HCT116 (cell line): ENCODE measurements around the gene IQCF6. TPM values are rescaled to one million over a fixed set of nuclear protein-coding genes. Genes with fewer than 3 reads are reported as not detected.
"Not testable (repeated sequence)": the region's sequence is repeated elsewhere in the genome, so short reads cannot be mapped to it uniquely, and the experiment has no call there.

Experiments used
- ATAC-seq: fragments of 200-7000 bp; cut with Tn5 transposase; 2 replicates; pipeline ENCODE4 v1.9.1; 2020; ENCODE audit warnings: mild to moderate bottlenecking, moderate library complexity
- BruUV-seq: library from RNA; stranded (reverse); fragments of 400-500 nt; replicated peaks from 2 replicates; lab custom pipeline; 2021; lab: Mats Ljungman, UMichigan
- CTCF ChIA-PET: fragments of 300-600 bp; sonication (Branson Sonifier 250); formaldehyde crosslinking; loops from one replicate; lab custom pipeline; 2021; ENCODE audit warnings: antibody characterized with exemption; lab: Charles Lee
- POLR2A ChIA-PET: fragments of 300-600, 350-600 bp; sonication (Branson Sonifier 250); formaldehyde crosslinking; loops from one replicate; lab custom pipeline; 2021; ENCODE audit warnings: antibody characterized with exemption; lab: Charles Lee
- RAD21 ChIA-PET, 2 experiments: fragments of 300-600 bp; sonication (Branson Sonifier 250); formaldehyde crosslinking; loops; one replicate each; lab custom pipeline; 2023; ENCODE audit warnings: low total read pairs in 2 of 2; ENCODE audit not compliant: uncharacterized antibody in 2 of 2, unreplicated experiment in 2 of 2, low non-redundant PET in 1 of 2; lab: Charles Lee
- DNase-seq: peaks from one replicate; pipeline ENCODE4 v3.0.0-alpha.2; 2010; ENCODE audit warnings: low read depth, low spot score
- H2AFZ ChIP-seq: fragments of 200-600 bp; shearing (Covaris generic), sonication (generic); 2 replicates; pipeline ENCODE4 v1.6.1; 2017; ENCODE audit warnings: low read depth, mixed run types, mixed read lengths, antibody characterized with exemption, low read length; ENCODE audit not compliant: poor library complexity, severe bottlenecking
- H3K27ac ChIP-seq: 2 replicates; pipeline ENCODE4 v1.5.1; 2012; ENCODE audit warnings: low read depth, low read length
- H3K27me3 ChIP-seq: fragments of 200-600 bp; sonication (generic); 2 replicates; pipeline ENCODE4 v1.6.1; 2016; ENCODE audit warnings: mixed run types, low read length, mixed read lengths; ENCODE audit not compliant: insufficient read depth
- H3K36me3 ChIP-seq, 2 experiments: fragments of 200-500 bp in 1 of 2; fragments of 200-600 bp in 1 of 2; sonication (Bioruptor generic) in 1 of 2; sonication (generic) in 1 of 2; 2 replicates each; pipeline versions ENCODE4 v1.5.1 to v1.6.1; 2014 to 2016; ENCODE audit warnings: low read length in 2 of 2, inconsistent platforms in 1 of 2, mixed read lengths in 1 of 2, mixed run types in 1 of 2; ENCODE audit not compliant: insufficient read depth in 2 of 2, control insufficient read depth in 1 of 2
- H3K4me1 ChIP-seq, 2 experiments: fragments of 200-600 bp in 1 of 2; sonication (generic) in 1 of 2; 2 replicates each; pipeline versions ENCODE4 v1.5.1 to v1.6.1; 2012 to 2017; ENCODE audit warnings: low read length in 2 of 2, inconsistent platforms in 1 of 2, mild to moderate bottlenecking in 1 of 2, mixed read lengths in 1 of 2, mixed run types in 1 of 2, moderate library complexity in 1 of 2; ENCODE audit not compliant: insufficient read depth in 2 of 2, control insufficient read depth in 1 of 2
- H3K4me2 ChIP-seq: fragments of 200-600 bp; sonication (generic); 2 replicates; pipeline ENCODE4 v1.6.1; 2017; ENCODE audit warnings: mixed run types, low read length, mixed read lengths
- H3K4me3 ChIP-seq, 2 experiments: fragments of 200-600 bp in 1 of 2; sonication (generic) in 1 of 2; replicated peaks in 1 of 2; 2 replicates each; pipeline ENCODE4 v1.5.1; 2011 to 2016; ENCODE audit warnings: low read length in 2 of 2, control low read depth in 1 of 2, low read depth in 1 of 2, mild to moderate bottlenecking in 1 of 2, mixed read lengths in 1 of 2, mixed run types in 1 of 2
- H3K79me2 ChIP-seq: fragments of 200-600 bp; sonication (generic); 2 replicates; pipeline ENCODE4 v1.6.1; 2017; ENCODE audit warnings: mild to moderate bottlenecking, mixed run types, low read length, moderate library complexity, mixed read lengths; ENCODE audit not compliant: insufficient read depth
- H3K9ac ChIP-seq: fragments of 200-600 bp; sonication (generic); 2 replicates; pipeline ENCODE4 v1.6.1; 2016; ENCODE audit warnings: low read length, mixed read lengths
- H3K9me2 ChIP-seq: fragments of 200-600 bp; sonication (generic), shearing (Covaris generic); 2 replicates; pipeline ENCODE4 v1.6.1; 2017; ENCODE audit warnings: mixed run types, mild to moderate bottlenecking, moderate library complexity; ENCODE audit not compliant: insufficient read depth
- H3K9me3 ChIP-seq, 2 experiments: fragments of 200-500 bp in 1 of 2; fragments of 200-600 bp in 1 of 2; sonication (Bioruptor generic) in 1 of 2; sonication (generic) in 1 of 2; 2 replicates each; pipeline ENCODE4 v1.6.1; 2014 to 2017; ENCODE audit warnings: low read length in 2 of 2, mixed read lengths in 2 of 2, inconsistent platforms in 1 of 2, low read depth in 1 of 2, mild to moderate bottlenecking in 1 of 2, mixed run types in 1 of 2, moderate library complexity in 1 of 2; ENCODE audit not compliant: control insufficient read depth in 1 of 2, insufficient read depth in 1 of 2
- H4K20me1 ChIP-seq: fragments of 200-600 bp; sonication (generic), shearing (Covaris generic); 2 replicates; pipeline ENCODE4 v1.6.1; 2017; ENCODE audit warnings: mixed run types, mild to moderate bottlenecking, moderate library complexity; ENCODE audit not compliant: insufficient read depth
- ATF3 ChIP-seq: IDR thresholded peaks from 2 replicates; pipeline ENCODE4 v1.6.1; 2012
- ELF1 ChIP-seq: IDR thresholded peaks from 2 replicates; pipeline ENCODE4 v1.6.1; 2012; ENCODE audit warnings: low read depth, borderline replicate concordance
- EZH2 ChIP-seq: fragments of 200-600 bp; sonication (generic); IDR thresholded peaks from 2 replicates; pipeline ENCODE4 v1.6.1; 2017; ENCODE audit warnings: antibody characterized with exemption, mixed run types
- EZH2phosphoT487 ChIP-seq: fragments of 200-600 bp; IDR thresholded peaks from 2 replicates; pipeline ENCODE4 v1.6.1; 2018; ENCODE audit warnings: antibody characterized with exemption, borderline replicate concordance
- POLR2AphosphoS5 ChIP-seq: IDR thresholded peaks from 2 replicates; pipeline ENCODE4 v1.6.1; 2011; ENCODE audit warnings: mild to moderate bottlenecking, low read depth, low read length, moderate library complexity
- RAD21 ChIP-seq: IDR thresholded peaks from 2 replicates; pipeline ENCODE4 v1.6.1; 2012; ENCODE audit warnings: low read depth, mild to moderate bottlenecking
- SP1 ChIP-seq: IDR thresholded peaks from 2 replicates; pipeline ENCODE4 v1.6.1; 2012; ENCODE audit warnings: low read depth
- SRF ChIP-seq: IDR thresholded peaks from 2 replicates; pipeline ENCODE4 v1.6.1; 2012; ENCODE audit warnings: low read depth
- TCF7L2 ChIP-seq: IDR thresholded peaks from 2 replicates; pipeline ENCODE4 v1.7.0; 2011; ENCODE audit warnings: borderline replicate concordance, inconsistent platforms; ENCODE audit not compliant: insufficient read depth, insufficient read length; ENCODE audit errors: extremely low read depth
- YY1 ChIP-seq: IDR thresholded peaks from 2 replicates; pipeline ENCODE4 v1.6.1; 2011; ENCODE audit warnings: low read length, low read depth, moderate library complexity, mild to moderate bottlenecking; ENCODE audit not compliant: insufficient replicate concordance; ENCODE audit errors: extremely low read depth
- ZBTB33 ChIP-seq: IDR thresholded peaks from 2 replicates; pipeline ENCODE4 v1.6.1; 2011; ENCODE audit warnings: mild to moderate bottlenecking, low read length, moderate library complexity; ENCODE audit not compliant: insufficient replicate concordance; ENCODE audit errors: extremely low read depth
- ZFX ChIP-seq: fragments of 450-650 bp; IDR thresholded peaks from 2 replicates; pipeline ENCODE4 v1.6.1; 2017
- ZNF274 ChIP-seq: fragments of 200-500 bp; sonication (Bioruptor generic); IDR thresholded peaks from 2 replicates; pipeline ENCODE4 v1.6.1; 2014; ENCODE audit warnings: mild to moderate bottlenecking, low read depth, low read length, inconsistent platforms
- intact Hi-C: fragments of 100-400 bp; cut with micrococcal nuclease; formaldehyde crosslinking; loops from 2 replicates; pipeline ENCODE4 v1.10.0; 2022
- total RNA-seq: library from RNA; stranded (reverse); gene quantifications from one replicate; pipeline ENCODE4 v1.2.1, GENCODE V29; 2021; ENCODE audit not compliant: unreplicated experiment
- TF ChIP-seq, protein P1 (sequence below): IDR thresholded peaks from 2 replicates; pipeline ENCODE4 v1.6.1; 2012; ENCODE audit warnings: low read depth

The IQCF6 gene
- total RNA-seq, 1 experiment from 2014 or later = not detected

- no peaks in the 10 kb centered on the region for H3K9me2 ChIP-seq
- no peak overlapping the region for H3K27ac ChIP-seq
- H2AFZ ChIP-seq = no peak overlapping the region
- H3K36me3 ChIP-seq = no peaks in the 10 kb centered on the region
- H4K20me1 ChIP-seq = no peaks in the 10 kb centered on the region
- BruUV-seq = no TSS peak
- TF ChIP-seq EZH2phosphoT487 (no peak), TCF7L2 (no peak), EZH2 (no peak), SP1 (no peak), RAD21 (no peak), ELF1 (no peak), SRF (no peak), ZBTB33 (no peak), ATF3 (no peak), ZFX (no peak), ZNF274 (no peak), YY1 (no peak), POLR2AphosphoS5 (no peak)
- TF ChIP-seq, protein P1, sequence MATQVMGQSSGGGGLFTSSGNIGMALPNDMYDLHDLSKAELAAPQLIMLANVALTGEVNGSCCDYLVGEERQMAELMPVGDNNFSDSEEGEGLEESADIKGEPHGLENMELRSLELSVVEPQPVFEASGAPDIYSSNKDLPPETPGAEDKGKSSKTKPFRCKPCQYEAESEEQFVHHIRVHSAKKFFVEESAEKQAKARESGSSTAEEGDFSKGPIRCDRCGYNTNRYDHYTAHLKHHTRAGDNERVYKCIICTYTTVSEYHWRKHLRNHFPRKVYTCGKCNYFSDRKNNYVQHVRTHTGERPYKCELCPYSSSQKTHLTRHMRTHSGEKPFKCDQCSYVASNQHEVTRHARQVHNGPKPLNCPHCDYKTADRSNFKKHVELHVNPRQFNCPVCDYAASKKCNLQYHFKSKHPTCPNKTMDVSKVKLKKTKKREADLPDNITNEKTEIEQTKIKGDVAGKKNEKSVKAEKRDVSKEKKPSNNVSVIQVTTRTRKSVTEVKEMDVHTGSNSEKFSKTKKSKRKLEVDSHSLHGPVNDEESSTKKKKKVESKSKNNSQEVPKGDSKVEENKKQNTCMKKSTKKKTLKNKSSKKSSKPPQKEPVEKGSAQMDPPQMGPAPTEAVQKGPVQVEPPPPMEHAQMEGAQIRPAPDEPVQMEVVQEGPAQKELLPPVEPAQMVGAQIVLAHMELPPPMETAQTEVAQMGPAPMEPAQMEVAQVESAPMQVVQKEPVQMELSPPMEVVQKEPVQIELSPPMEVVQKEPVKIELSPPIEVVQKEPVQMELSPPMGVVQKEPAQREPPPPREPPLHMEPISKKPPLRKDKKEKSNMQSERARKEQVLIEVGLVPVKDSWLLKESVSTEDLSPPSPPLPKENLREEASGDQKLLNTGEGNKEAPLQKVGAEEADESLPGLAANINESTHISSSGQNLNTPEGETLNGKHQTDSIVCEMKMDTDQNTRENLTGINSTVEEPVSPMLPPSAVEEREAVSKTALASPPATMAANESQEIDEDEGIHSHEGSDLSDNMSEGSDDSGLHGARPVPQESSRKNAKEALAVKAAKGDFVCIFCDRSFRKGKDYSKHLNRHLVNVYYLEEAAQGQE = no peak
- DNase-seq = no peak
- ChIA-PET CTCF (no interaction called here), RAD21 (no interaction called here), POLR2A (no interaction called here)
- no peak overlapping the region for H3K4me3 ChIP-seq
- 0 out of 2 replicates have a peak, but pooled peaks cover 8% of the 10 kb centered on the region for H3K27me3 ChIP-seq
- H3K79me2 ChIP-seq = no peaks in the 10 kb centered on the region
- ATAC-seq = no peak
- H3K9me3 ChIP-seq = no peaks in the 10 kb centered on the region
- no peak overlapping the region for H3K4me2 ChIP-seq
- intact Hi-C loops = no loop called here
- H3K9ac ChIP-seq = no peak overlapping the region
- no peaks in the 10 kb centered on the region for H3K4me1 ChIP-seq
These were observed 10.4 kb upstream of the IQCF6 start for GRCh38 chr3:51789437-51789836.

GRCh38 chr3:51787576-51787975 lies 8.5 kb upstream of the IQCF6 start:
- H3K79me2 ChIP-seq, H3K27me3 ChIP-seq, DNase-seq, H4K20me1 ChIP-seq, H3K4me2 ChIP-seq, H3K4me3 ChIP-seq, H3K27ac ChIP-seq, H3K9ac ChIP-seq, H3K4me1 ChIP-seq, POLR2A ChIA-PET, BruUV-seq, H3K9me3 ChIP-seq, H2AFZ ChIP-seq, H3K36me3 ChIP-seq, RAD21 ChIA-PET, CTCF ChIA-PET, ATAC-seq, H3K9me2 ChIP-seq, intact Hi-C loops: not testable (repeated sequence)
